HL-60 (cell line): ENCODE measurements around the gene FAF1.

Experiments
- DNase-seq, 2 experiments: peaks; one replicate each; pipeline ENCODE4 v3.0.0-alpha.2; 2010 to 2020; ENCODE audit warnings: low read depth in 1 of 2, low spot score in 1 of 2
- H3K27ac ChIP-seq: fragments of 250-450 bp; sonication (Bioruptor Pico); replicated peaks from 2 replicates; pipeline ENCODE4 v1.5.1; 2020; ENCODE audit warnings: mild to moderate bottlenecking, moderate library complexity
- H3K27me3 ChIP-seq: fragments of 250-450 bp; sonication (Bioruptor Pico); 2 replicates; pipeline ENCODE4 v1.5.1; 2021; ENCODE audit warnings: mild to moderate bottlenecking, moderate library complexity; ENCODE audit not compliant: insufficient read depth, poor library complexity, severe bottlenecking
- H3K4me3 ChIP-seq: replicated peaks from 2 replicates; pipeline ENCODE4 v1.5.1; 2011; ENCODE audit warnings: mild to moderate bottlenecking, control low read depth, low read length; ENCODE audit not compliant: insufficient read depth
- CTCF ChIP-seq: IDR thresholded peaks from one replicate; pipeline ENCODE4 v1.5.1; 2011; ENCODE audit warnings: low read length, control low read depth, inconsistent platforms; ENCODE audit not compliant: insufficient read depth
- GABPA ChIP-seq: IDR thresholded peaks from 2 replicates; pipeline ENCODE4 v1.6.1; 2012; ENCODE audit warnings: low read depth
- POLR2AphosphoS5 ChIP-seq: IDR thresholded peaks from 2 replicates; pipeline ENCODE4 v1.6.1; 2012; ENCODE audit warnings: low read depth
- SPI1 ChIP-seq: IDR thresholded peaks from 2 replicates; pipeline ENCODE4 v1.6.1; 2012; ENCODE audit warnings: low read depth, mild to moderate bottlenecking, borderline replicate concordance
- TF ChIP-seq, protein P1 (sequence below): IDR thresholded peaks from 2 replicates; pipeline ENCODE4 v1.6.1; 2012; ENCODE audit warnings: low read depth; ENCODE audit not compliant: insufficient replicate concordance

Gene FAF1

DNA sequence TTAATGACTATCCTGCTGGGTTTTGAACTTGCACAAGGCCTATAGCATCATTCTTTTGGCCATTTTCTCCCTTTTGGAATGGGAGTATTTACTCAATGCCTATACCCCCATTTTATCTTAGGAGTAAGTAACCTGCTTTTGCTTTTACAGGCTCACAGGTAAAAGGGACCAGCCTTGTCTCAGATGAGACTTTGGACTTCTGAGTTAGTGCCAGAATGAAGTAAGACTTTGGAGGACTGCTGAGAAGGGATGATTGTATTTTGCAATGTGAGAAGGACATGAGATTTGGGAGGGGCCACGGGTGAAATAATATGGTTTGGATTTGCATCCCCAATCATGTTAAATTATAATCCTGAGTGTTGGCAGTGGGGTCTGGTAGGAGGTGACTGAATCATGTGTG is 212.7 kb downstream of the FAF1 start:
- DNase-seq, result no peak
- Histone ChIP-seq H3K4me3 (no peak overlapping the region), H3K27ac (no peak overlapping the region), H3K27me3 (no peaks in the 10 kb centered on the region)
- TF ChIP-seq, protein P1, sequence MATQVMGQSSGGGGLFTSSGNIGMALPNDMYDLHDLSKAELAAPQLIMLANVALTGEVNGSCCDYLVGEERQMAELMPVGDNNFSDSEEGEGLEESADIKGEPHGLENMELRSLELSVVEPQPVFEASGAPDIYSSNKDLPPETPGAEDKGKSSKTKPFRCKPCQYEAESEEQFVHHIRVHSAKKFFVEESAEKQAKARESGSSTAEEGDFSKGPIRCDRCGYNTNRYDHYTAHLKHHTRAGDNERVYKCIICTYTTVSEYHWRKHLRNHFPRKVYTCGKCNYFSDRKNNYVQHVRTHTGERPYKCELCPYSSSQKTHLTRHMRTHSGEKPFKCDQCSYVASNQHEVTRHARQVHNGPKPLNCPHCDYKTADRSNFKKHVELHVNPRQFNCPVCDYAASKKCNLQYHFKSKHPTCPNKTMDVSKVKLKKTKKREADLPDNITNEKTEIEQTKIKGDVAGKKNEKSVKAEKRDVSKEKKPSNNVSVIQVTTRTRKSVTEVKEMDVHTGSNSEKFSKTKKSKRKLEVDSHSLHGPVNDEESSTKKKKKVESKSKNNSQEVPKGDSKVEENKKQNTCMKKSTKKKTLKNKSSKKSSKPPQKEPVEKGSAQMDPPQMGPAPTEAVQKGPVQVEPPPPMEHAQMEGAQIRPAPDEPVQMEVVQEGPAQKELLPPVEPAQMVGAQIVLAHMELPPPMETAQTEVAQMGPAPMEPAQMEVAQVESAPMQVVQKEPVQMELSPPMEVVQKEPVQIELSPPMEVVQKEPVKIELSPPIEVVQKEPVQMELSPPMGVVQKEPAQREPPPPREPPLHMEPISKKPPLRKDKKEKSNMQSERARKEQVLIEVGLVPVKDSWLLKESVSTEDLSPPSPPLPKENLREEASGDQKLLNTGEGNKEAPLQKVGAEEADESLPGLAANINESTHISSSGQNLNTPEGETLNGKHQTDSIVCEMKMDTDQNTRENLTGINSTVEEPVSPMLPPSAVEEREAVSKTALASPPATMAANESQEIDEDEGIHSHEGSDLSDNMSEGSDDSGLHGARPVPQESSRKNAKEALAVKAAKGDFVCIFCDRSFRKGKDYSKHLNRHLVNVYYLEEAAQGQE, result no peak
- no peak for TF ChIP-seq SPI1
- no peak for TF ChIP-seq CTCF
- TF ChIP-seq POLR2AphosphoS5, result no peak
- TF ChIP-seq GABPA, result no peak

DNA sequence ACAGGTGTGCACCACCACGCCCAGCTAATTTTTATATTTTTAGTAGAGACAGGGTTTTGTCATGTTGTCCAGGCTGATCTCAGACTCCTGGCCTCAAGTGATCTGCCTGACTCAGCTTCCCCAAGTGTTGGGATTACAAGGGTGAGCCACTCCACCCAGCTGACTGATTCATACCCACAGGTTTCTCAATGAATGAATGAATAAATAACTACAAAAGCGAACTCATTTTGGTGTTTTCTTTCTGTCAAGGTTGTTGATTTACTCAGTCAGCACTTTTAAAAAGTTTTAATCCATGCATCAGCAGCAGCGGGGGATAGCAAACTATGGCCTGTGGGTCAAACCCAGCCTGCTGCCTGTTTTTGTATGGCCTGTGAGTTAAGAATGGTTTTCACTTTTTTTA is 217.5 kb downstream of the FAF1 start:
- H3K27ac ChIP-seq, result no peak overlapping the region
- H3K27me3 ChIP-seq, result no peaks in the 10 kb centered on the region
- TF ChIP-seq, protein P1, result no peak
- no peak for TF ChIP-seq CTCF
- TF ChIP-seq SPI1, result no peak
- TF ChIP-seq GABPA, result no peak
- no peak for TF ChIP-seq POLR2AphosphoS5
- no peak overlapping the region for H3K4me3 ChIP-seq
- no peak for DNase-seq

- no peak for TF ChIP-seq POLR2AphosphoS5
- TF ChIP-seq SPI1, result no peak
- TF ChIP-seq GABPA, result no peak
- TF ChIP-seq, protein P1, result no peak
- no peak for TF ChIP-seq CTCF
- H3K4me3 ChIP-seq, result no peak overlapping the region
Measured at GRCh38 chr1:50739125-50739524, 220.9 kb downstream of the FAF1 start.

More at GRCh38 chr1:50739125-50739524, 220.9 kb downstream of the FAF1 start:
- Histone ChIP-seq H3K27ac (no peak overlapping the region), H3K27me3 (no peaks in the 10 kb centered on the region)
- DNase-seq, result no peak
